NB4 (cell line): ENCODE results near the gene DENND1A.

Experiments used
- CTCF ChIP-seq: IDR thresholded peaks from one replicate; pipeline ENCODE4 v1.5.1; 2012; ENCODE audit warnings: low read depth, low read length
- POLR2A ChIP-seq: IDR thresholded peaks from 2 replicates; pipeline ENCODE4 v1.6.1; 2011; ENCODE audit warnings: mild to moderate bottlenecking; ENCODE audit not compliant: insufficient read length; ENCODE audit errors: extremely low read depth

- TF ChIP-seq CTCF (no peak), POLR2A (no peak)
Measured at GRCh38 chr9:123497830-123498229, 432.1 kb downstream of the DENND1A start.
